LNCAP (cell line): ENCODE data around the gene METTL8.

Source experiments
- TF ChIP-seq, protein P1 (sequence below): fragments of 450-650 bp; IDR thresholded peaks from 2 replicates; pipeline ENCODE4 v1.5.1; 2017; ENCODE audit warnings: mild to moderate bottlenecking

METTL8 gene

GRCh38 chr2:171436307-171436706 is 2.5 kb upstream of the METTL8 start:
- TF ChIP-seq, protein P1, sequence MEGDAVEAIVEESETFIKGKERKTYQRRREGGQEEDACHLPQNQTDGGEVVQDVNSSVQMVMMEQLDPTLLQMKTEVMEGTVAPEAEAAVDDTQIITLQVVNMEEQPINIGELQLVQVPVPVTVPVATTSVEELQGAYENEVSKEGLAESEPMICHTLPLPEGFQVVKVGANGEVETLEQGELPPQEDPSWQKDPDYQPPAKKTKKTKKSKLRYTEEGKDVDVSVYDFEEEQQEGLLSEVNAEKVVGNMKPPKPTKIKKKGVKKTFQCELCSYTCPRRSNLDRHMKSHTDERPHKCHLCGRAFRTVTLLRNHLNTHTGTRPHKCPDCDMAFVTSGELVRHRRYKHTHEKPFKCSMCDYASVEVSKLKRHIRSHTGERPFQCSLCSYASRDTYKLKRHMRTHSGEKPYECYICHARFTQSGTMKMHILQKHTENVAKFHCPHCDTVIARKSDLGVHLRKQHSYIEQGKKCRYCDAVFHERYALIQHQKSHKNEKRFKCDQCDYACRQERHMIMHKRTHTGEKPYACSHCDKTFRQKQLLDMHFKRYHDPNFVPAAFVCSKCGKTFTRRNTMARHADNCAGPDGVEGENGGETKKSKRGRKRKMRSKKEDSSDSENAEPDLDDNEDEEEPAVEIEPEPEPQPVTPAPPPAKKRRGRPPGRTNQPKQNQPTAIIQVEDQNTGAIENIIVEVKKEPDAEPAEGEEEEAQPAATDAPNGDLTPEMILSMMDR: no peak

DNA sequence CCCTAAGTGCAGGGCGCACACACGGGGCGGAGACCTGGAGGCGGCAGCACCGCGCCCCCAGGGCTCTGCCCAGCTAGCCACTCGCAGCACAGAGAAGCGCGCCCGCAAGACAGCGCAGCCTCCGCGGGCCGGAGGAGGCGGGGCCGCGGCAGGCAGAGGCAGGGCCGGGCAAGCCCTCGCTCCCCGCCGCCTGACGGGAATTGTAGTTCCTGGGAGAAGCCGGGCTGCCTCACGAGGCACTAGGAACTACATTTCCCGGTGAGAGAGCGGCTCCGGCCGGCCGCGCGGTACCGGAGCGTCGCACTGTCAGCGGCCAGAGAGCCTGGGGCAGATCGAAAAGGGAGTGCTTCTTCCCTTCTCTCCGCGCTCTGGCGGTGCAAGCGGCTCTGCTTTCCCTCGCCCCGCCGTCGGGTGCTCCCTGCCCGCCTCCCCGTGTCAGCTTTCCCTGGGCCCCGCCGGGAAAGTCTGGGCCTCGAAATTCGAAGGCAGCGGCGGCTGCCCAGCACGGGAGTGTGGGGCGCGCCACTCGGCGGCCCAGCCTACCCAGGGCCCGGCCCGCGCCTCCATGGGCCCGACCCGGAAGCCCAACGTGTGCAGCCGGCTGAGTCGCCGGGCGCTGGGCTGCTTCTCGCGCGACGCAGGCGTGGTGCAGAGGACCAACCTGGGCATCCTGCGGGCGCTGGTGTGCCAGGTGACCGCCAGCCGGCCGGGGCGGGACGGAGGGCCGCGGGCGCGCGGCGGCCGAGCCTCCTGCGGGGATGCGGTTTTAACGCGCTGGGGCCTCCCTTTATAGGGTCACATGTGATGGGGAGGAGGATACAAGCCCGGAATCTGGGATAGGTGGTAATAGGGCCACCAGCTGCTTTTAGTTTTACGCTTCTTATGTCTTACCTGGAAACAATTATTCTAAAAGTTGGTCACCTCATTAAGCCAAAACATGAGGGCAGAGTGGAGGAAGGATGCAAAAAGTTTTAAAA is 511 bp upstream of the METTL8 start, which contains the start of gene DCAF17:
DCAF17 (plus strand) TSS at position 214 of the 977 bp plus-strand sequence; CDS start at position 566, 352 bp downstream.
- TF ChIP-seq, protein P1: 0 out of 2 replicates have a peak, but pooled peaks have one; percentile 17

DNA sequence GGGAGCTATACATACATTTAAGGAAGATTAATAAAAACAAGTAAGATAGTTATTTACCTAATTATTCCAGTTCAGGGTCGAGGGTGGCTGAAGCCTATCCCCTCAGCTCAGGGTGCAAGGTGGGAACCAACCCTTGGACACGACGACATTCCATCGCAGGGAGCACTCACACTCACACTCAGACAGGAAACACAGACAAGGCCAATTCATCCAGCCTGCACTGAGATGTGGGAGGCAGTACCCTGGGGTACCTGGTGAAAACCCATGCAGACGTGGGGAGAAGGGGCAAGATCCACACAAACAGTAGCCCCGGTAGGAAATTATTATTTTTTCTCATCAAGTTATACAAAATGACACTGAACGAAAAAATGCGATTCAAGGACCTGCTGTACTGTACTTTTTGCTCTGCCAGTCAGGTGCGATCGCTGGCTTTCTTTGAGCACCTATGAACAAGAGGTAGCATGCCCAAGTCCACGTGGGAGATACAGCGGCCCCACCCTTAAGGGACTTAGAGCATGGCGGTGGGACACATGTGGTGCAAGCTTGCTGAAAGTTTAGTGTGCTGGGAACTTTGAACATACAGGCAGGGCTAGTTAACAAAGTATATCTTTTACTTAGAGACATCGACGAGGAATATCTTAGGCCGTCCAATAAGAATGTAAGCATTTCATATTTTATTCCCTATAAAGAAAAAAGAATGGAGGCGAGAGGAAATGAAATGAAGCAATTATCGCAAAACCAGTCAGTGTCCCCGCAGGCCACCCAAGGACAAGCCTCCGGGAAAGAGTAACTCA is 624 bp downstream of the METTL8 start:
- TF ChIP-seq, protein P1: no peak

GRCh38 chr2:171432206-171432968 is 1.4 kb downstream of the METTL8 start:
- TF ChIP-seq, protein P1: no peak

GRCh38 chr2:171431677-171432167 is 2.1 kb downstream of the METTL8 start:
- TF ChIP-seq, protein P1: no peak

DNA sequence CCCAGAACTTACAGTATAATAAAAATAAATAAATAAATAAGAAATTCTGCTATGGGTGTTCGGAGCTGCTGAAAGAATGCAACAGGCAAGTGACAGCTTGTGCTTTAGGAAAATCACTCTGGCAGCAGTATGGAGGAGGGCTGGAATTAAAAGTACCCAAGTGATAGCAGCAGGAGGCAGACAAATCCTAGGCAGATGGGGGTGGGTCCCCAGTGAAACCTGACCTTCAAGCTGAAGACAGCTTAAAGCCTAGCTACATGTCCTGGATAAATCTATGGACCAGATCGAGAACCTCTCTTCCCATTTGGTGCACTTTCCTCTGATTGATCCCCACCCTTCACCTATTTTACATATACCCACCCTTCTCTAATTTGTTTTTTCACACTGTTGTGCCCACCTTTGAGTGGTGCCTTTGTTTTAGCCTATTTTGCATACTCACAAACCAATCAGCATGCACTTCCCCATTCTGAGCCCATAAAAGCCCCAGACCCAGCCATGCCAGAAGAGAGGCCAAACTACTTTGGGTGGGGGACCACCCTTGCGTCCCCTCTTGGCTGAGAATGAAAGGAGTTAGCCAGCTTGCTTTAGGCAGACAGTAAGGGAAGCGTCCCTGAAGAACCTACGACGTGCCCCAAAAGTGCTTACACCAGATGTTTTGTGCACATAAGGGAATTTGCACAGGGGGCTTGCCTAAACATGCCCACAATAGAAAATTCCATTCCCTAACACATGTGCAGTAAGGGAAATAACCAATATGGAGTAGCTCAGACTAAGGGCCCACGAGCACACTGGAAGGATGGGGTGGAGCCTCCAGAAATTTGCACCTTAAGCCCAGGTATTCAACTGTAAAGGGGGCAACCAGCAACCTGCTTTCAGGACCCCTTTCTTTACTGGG is 3.0 kb downstream of the METTL8 start:
- TF ChIP-seq, protein P1: no peak
